SJCRH30 (cell line): ENCODE measurements around the gene ZCCHC4. TPM values are rescaled to one million over a fixed set of nuclear protein-coding genes. Genes with fewer than 3 reads are reported as not detected.
"Not testable (repeated sequence)": the region's sequence is repeated elsewhere in the genome, so short reads cannot be mapped to it uniquely, and the experiment has no call there.

Source experiments
- DNase-seq, 2 experiments: peaks; one replicate each; pipeline ENCODE4 v3.0.0-alpha.2; 2015 to 2020
- H3K27ac ChIP-seq: fragments of 250-450 bp; sonication (Bioruptor Pico); 2 replicates; pipeline ENCODE4 v1.5.1; 2020; ENCODE audit warnings: mild to moderate bottlenecking, moderate library complexity
- H3K27me3 ChIP-seq: fragments of 250-450 bp; sonication (Bioruptor Pico); 2 replicates; pipeline ENCODE4 v1.5.1; 2020; ENCODE audit warnings: mild to moderate bottlenecking, moderate library complexity
- H3K36me3 ChIP-seq: fragments of 250-450 bp; sonication (Bioruptor Pico); 2 replicates; pipeline ENCODE4 v1.5.1; 2020; ENCODE audit warnings: mild to moderate bottlenecking, moderate library complexity
- H3K4me1 ChIP-seq: fragments of 250-450 bp; sonication (Bioruptor Pico); 2 replicates; pipeline ENCODE4 v1.5.1; 2020; ENCODE audit warnings: mild to moderate bottlenecking, moderate library complexity
- H3K4me3 ChIP-seq: fragments of 250-450 bp; sonication (Bioruptor Pico); 2 replicates; pipeline ENCODE4 v1.5.1; 2020; ENCODE audit warnings: mild to moderate bottlenecking, moderate library complexity
- H3K9me3 ChIP-seq: fragments of 250-450 bp; sonication (Bioruptor Pico); replicated peaks from 2 replicates; pipeline ENCODE4 v1.5.1; 2020; ENCODE audit warnings: mild to moderate bottlenecking, moderate library complexity
- total RNA-seq: library from RNA; depleted of rRNA; stranded (reverse); fragments of >200 nt; shearing (Covaris generic); gene quantifications from 2 replicates; pipeline ENCODE4 v1.2.3, GENCODE V29; 2014

The ZCCHC4 gene
- total RNA-seq, 1 experiment from 2014 or later: 20.6 TPM

DNA sequence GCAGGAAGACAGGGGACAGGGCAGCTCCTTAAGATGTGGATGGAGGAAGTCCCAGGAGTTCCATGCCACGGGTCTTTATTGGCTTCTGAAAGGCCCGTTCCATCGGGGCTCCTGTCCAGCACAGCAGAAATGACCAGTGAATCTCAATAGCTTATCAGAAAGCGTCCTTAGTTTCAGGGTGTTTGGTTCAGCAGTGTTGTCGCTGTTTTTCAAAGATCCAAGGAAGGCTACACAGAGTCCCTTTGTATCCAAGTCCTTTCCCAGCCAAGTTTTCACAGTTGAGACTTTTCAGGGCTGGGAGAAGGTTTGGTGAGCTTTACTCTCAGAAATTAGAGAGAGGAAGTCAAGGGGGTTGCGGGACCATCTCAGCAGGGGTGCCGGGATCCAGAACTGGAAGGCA is 5.0 kb upstream of the ZCCHC4 start:
- Histone ChIP-seq H3K9me3 (no peaks in the 10 kb centered on the region), H3K27me3 (no peaks in the 10 kb centered on the region), H3K4me1 (peaks cover 11% of the 10 kb centered on the region), H3K36me3 (no peaks in the 10 kb centered on the region), H3K4me3 (peak overlapping the region; percentile 24), H3K27ac (no peak overlapping the region)
- peak in 1 of 2 experiments; percentile 36 for DNase-seq

DNA sequence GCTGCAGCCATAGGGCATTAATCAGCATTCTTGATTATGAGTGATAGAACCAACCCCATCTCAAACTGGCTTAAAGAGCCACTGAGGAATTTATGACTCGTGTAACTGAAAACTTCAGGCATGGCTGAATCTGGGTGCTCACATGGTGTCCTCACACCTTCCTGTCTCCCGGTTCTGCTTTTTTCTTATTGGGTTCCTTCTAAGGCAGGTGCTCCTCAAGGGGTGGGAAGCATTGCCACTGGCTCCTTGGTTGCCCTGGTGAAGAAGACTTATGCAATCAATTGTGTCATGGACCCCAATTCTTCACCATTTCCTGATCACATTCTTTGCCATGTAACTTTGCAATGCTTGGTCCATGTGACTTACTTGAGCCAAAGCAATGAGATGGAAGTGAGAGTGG is 4.3 kb upstream of the ZCCHC4 start:
- no peak for DNase-seq
- no peaks in the 10 kb centered on the region for H3K36me3 ChIP-seq
- H3K4me3 ChIP-seq: no peak overlapping the region
- H3K27me3 ChIP-seq: no peaks in the 10 kb centered on the region
- H3K9me3 ChIP-seq: no peaks in the 10 kb centered on the region
- no peak overlapping the region for H3K27ac ChIP-seq
- H3K4me1 ChIP-seq: peaks cover 11% of the 10 kb centered on the region

DNA sequence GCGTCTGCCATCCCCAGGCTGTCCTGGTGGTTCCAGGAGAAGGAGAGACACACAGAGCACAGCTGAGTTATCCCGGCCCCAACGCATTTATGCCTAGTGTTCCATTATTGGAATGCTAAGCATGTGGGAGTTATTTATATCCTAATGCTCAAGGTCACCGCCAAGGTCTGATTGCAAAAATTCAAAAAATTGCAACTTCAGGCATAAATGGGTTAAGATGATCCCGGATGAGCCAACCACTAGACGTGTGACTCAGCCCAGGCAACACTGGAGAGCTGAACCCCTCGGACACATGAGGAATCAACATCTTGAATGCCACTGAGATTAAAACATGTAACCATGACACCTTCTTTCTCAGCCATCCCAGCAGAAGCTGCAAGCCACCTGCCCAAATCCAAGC is 3.8 kb upstream of the ZCCHC4 start:
- Histone ChIP-seq H3K4me3 (no peak overlapping the region), H3K27ac (no peak overlapping the region), H3K9me3 (no peaks in the 10 kb centered on the region), H3K4me1 (peaks cover 11% of the 10 kb centered on the region), H3K27me3 (no peaks in the 10 kb centered on the region), H3K36me3 (no peaks in the 10 kb centered on the region)
- peak; percentile 18 to 26 for DNase-seq

DNA sequence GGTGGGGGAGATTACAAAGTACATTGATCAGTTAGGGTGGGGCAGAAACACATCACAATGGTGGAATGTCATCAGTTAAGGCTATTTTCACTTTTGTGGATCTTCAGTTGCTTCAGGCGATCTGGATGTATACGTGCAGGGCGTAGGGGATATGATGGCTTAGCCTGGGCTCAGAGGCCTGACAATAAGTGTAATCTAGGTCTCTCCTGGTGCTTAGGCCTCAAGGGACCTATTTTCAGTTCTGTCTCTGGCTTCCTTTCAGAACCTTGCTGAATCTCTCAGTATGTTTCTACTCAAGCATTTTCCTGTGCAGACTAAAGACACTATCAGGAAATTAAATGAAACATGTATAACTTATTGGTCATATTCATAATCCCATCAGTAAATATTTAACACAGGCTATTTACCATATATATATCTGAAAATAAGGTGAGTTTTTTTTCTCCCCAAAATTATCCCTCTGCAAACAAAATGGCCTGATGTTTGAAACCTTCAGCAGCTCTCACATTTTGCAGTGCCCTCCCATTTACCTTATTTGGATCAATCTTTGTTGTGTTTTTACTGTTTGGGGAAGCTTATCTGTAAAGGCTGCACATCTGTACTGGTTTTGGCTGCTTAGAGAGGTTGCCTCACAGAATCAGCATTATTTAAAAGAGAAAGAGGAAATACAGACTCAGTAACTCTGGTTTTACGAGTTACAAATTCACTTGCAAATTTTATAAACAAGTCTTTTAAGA is 2.3 kb upstream of the ZCCHC4 start:
- no peak for DNase-seq
- H3K4me1 ChIP-seq: peaks cover 11% of the 10 kb centered on the region
- H3K9me3 ChIP-seq: no peaks in the 10 kb centered on the region
- no peak overlapping the region for H3K4me3 ChIP-seq
- H3K36me3 ChIP-seq: no peaks in the 10 kb centered on the region
- H3K27me3 ChIP-seq: no peaks in the 10 kb centered on the region
- H3K27ac ChIP-seq: no peak overlapping the region

DNA sequence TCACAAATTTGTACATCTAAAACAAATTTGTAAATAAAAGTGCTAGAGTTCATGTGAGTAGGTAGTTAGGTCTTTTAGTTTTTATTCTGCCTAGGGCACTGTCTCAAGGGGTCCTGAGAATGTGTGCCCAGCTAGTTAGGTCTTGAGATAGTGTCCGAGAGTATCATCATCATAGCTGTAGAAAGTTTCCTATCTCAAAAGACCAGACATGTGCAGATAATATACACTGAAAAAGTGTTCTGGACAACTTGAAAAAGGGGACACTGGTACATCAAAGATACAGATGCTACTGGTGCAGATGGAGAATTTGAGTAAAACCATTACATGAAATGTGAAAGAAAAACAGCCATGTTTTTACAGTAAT is 1.8 kb upstream of the ZCCHC4 start:
- Histone ChIP-seq H3K27me3 (no peaks in the 10 kb centered on the region), H3K4me1 (peaks cover 11% of the 10 kb centered on the region), H3K36me3 (no peaks in the 10 kb centered on the region), H3K9me3 (no peaks in the 10 kb centered on the region), H3K27ac (no peak overlapping the region), H3K4me3 (no peak overlapping the region)
- no peak for DNase-seq

GRCh38 chr4:25313201-25313895 is 774 bp downstream of the ZCCHC4 start:
- peak in 1 of 2 experiments; percentile 40 for DNase-seq
- Histone ChIP-seq H3K4me1 (peaks cover 7% of the 10 kb centered on the region), H3K27ac (peak overlapping the region; percentile 75), H3K4me3 (peak overlapping the region; percentile 82), H3K9me3 (no peaks in the 10 kb centered on the region), H3K27me3 (no peaks in the 10 kb centered on the region), H3K36me3 (peaks cover 6% of the 10 kb centered on the region)

- Histone ChIP-seq H3K4me3 (no peak overlapping the region), H3K4me1 (no peaks in the 10 kb centered on the region), H3K9me3 (no peaks in the 10 kb centered on the region), H3K27ac (no peak overlapping the region), H3K27me3 (no peaks in the 10 kb centered on the region), H3K36me3 (peaks cover 12% of the 10 kb centered on the region)
- DNase-seq: no peak
These were observed 7.8 kb downstream of the ZCCHC4 start for GRCh38 chr4:25320336-25320735.

DNA sequence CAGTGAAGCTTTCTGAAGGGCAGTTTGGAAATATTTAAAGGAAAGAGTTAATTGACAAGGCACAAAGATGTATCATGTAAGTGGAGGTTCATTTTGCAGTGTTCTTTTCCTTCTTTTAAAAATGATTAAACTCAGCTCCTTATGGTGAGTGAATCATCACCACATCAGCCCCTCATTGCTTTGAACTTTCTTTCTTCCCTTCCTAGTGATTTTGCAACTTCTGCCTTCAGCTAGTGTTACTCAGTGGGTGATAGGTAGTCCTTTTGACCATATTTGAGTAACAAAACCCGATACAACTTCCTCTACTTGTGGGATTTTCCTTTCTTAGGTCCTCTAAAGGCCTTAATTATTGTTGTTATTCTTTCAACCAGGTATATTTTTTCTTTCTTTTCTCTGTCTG is 8.2 kb downstream of the ZCCHC4 start:
- Histone ChIP-seq H3K27me3 (no peaks in the 10 kb centered on the region), H3K9me3 (no peaks in the 10 kb centered on the region), H3K4me3 (no peak overlapping the region), H3K27ac (no peak overlapping the region), H3K36me3 (peaks cover 12% of the 10 kb centered on the region), H3K4me1 (no peaks in the 10 kb centered on the region)
- no peak for DNase-seq

DNA sequence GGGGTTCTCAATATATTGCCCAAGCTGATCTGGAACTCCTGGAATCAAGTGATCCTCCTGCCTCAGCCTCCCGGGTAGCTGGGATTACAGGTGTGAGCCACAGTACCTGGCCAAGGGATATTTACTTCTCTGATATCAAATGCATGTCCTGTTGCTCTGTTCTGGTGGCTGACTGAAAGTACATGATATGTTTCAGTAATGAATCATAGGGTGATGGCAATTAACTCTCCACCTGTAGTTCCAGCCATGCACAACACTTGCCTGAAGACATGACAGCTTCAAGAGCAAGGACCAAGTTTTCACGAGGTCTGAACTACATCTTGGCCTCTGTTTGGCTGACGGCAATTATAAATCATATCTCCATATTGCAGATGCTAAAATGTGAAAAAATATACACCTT is 9.1 kb downstream of the ZCCHC4 start:
- Histone ChIP-seq H3K27ac (no peak overlapping the region), H3K9me3 (no peaks in the 10 kb centered on the region)
- DNase-seq: no peak

GRCh38 chr4:25328463-25328862 is 15.9 kb downstream of the ZCCHC4 start:
- H3K9me3 ChIP-seq, H3K4me3 ChIP-seq, H3K4me1 ChIP-seq, H3K36me3 ChIP-seq, H3K27ac ChIP-seq, DNase-seq, H3K27me3 ChIP-seq: not testable (repeated sequence)

More for the DNA sequence above, 9.1 kb downstream of the ZCCHC4 start:
- H3K4me3 ChIP-seq: no peak overlapping the region
- H3K36me3 ChIP-seq: peaks cover 10% of the 10 kb centered on the region
- no peaks in the 10 kb centered on the region for H3K4me1 ChIP-seq
- H3K27me3 ChIP-seq: no peaks in the 10 kb centered on the region

- Histone ChIP-seq H3K9me3 (no peaks in the 10 kb centered on the region), H3K27me3 (no peaks in the 10 kb centered on the region), H3K4me1 (no peaks in the 10 kb centered on the region), H3K36me3 (peaks cover 4% of the 10 kb centered on the region; the same call in 1 of the 2 replicates), H3K4me3 (no peak overlapping the region), H3K27ac (no peak overlapping the region)
- DNase-seq: no peak
These were observed 17.8 kb downstream of the ZCCHC4 start for GRCh38 chr4:25330335-25330734.

DNA sequence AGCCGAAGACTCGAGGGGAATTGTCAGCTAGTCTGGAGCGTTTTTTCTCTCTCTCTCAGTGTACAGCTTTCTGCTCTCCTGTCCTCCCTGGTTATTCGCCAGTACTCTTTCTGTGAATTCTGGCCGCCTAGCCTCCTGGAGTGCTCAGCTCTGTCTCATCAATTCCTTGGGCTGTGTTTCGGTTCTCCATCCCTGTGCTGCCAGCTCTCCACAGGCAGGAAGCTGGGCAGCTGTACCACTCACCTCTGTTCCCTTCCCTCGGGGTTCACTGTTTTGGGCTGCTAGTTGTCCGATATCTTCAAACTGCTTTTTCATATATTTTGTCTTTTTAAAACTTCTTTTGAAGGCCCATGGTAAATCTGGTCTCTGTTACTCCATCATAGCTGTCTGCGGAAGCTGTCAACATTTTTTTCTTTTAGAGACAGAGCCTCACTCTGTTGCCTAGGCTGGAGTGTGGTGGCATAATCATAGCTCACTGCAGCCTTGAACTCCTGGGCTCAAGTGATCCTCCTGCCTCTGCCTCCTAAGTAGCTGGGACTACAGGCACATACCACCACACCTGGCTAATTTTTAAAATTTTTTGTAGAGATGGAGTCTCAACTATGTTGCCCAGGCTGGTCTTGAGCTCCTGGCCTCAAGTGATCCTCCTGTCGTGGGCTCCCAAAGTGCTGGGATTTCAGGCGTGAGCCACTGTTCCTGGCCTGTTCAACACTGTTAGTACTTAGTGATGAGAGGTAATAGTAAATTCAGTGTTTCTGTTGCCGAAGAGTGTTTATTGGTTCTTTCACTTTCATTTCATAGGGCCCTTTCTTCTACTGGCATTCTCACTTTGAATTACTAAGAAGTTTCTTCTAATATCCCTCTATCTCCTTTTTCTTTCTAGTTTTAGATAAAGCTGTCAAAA is 18.6 kb downstream of the ZCCHC4 start:
- H3K4me3 ChIP-seq: no peak overlapping the region
- no peaks in the 10 kb centered on the region for H3K9me3 ChIP-seq

GRCh38 chr4:25343671-25344070 is 31.1 kb downstream of the ZCCHC4 start:
- H3K9me3 ChIP-seq: no peaks in the 10 kb centered on the region
- no peak overlapping the region for H3K27ac ChIP-seq
- no peaks in the 10 kb centered on the region for H3K27me3 ChIP-seq
- DNase-seq: no peak
- peaks cover 14% of the 10 kb centered on the region for H3K36me3 ChIP-seq
- no peaks in the 10 kb centered on the region for H3K4me1 ChIP-seq
- H3K4me3 ChIP-seq: no peak overlapping the region

More for the DNA sequence above, 18.6 kb downstream of the ZCCHC4 start:
- Histone ChIP-seq H3K27ac (no peak overlapping the region), H3K4me1 (no peaks in the 10 kb centered on the region), H3K27me3 (no peaks in the 10 kb centered on the region), H3K36me3 (peaks cover 9% of the 10 kb centered on the region; the same call in 1 of the 2 replicates)
- DNase-seq: no peak

- Histone ChIP-seq H3K4me3 (no peak overlapping the region), H3K27ac (no peak overlapping the region), H3K36me3 (peaks cover 12% of the 10 kb centered on the region), H3K4me1 (no peaks in the 10 kb centered on the region), H3K27me3 (no peaks in the 10 kb centered on the region), H3K9me3 (no peaks in the 10 kb centered on the region)
- no peak for DNase-seq
These were observed 33.2 kb downstream of the ZCCHC4 start for GRCh38 chr4:25345744-25346143.

DNA sequence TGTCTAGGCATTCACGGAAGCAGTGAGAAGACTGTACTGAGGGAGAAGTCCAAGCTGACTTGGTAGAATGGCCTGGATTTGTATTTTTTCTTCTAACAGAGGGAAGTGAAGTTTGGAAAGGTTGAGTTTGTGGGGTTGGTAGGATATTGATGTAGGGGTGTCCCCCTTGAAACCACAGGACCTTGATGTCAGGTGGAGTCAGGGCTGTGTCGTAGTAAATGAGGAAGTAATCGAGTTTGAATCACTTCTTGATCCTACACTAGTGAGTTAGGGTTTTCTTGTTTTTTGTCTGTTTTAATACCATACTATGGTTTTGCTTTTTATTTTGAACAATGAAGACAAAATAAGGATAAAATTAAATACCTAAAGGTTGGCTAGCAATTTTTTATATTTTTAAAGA is 34.3 kb downstream of the ZCCHC4 start:
- no peaks in the 10 kb centered on the region for H3K9me3 ChIP-seq
- no peak for DNase-seq
- no peak overlapping the region for H3K4me3 ChIP-seq
- H3K27me3 ChIP-seq: no peaks in the 10 kb centered on the region
- H3K4me1 ChIP-seq: no peaks in the 10 kb centered on the region
- no peak overlapping the region for H3K27ac ChIP-seq
- H3K36me3 ChIP-seq: peaks cover 12% of the 10 kb centered on the region
